PC-9 (cell line): ENCODE data around the gene ASCC1. TPM values are rescaled to one million over a fixed set of nuclear protein-coding genes. Genes with fewer than 3 reads are reported as not detected.
A peak's percentile ranks its signal among the peaks of the same experiment; 100 is the strongest.

Experiments
- BruUV-seq: library from RNA; stranded (reverse); fragments of 400-500 nt; replicated peaks from 2 replicates; lab custom pipeline; 2021; lab: Mats Ljungman, UMichigan
- CTCF ChIA-PET: fragments of 300-600 bp; sonication (Branson Sonifier 250); formaldehyde crosslinking; loops from one replicate; lab custom pipeline; 2022; ENCODE audit warnings: antibody characterized with exemption; lab: Charles Lee
- POLR2A ChIA-PET: fragments of 300-600 bp; sonication (Branson Sonifier 250); formaldehyde crosslinking; loops from one replicate; lab custom pipeline; 2022; ENCODE audit warnings: antibody characterized with exemption; ENCODE audit not compliant: unreplicated experiment; lab: Charles Lee
- DNase-seq, 2 experiments: peaks; one replicate each; pipeline versions ENCODE4 v3.0.0 to v3.0.0-alpha.2; 2015 to 2022; ENCODE audit warnings: mixed read lengths in 1 of 2
- H2AFZ ChIP-seq: fragments of 200-600 bp; sonication (generic); 2 replicates; pipeline ENCODE4 v1.8.1; 2017; ENCODE audit warnings: antibody characterized with exemption
- H3F3A ChIP-seq: fragments of 200-600 bp; sonication (generic); 2 replicates; pipeline ENCODE4 v1.8.1; 2017; ENCODE audit warnings: antibody characterized with exemption, mild to moderate bottlenecking, low read depth; ENCODE audit not compliant: insufficient read depth
- H3K27ac ChIP-seq: fragments of 200-600 bp; sonication (generic); 2 replicates; pipeline ENCODE4 v1.6.1; 2016; ENCODE audit warnings: mixed run types
- H3K27me3 ChIP-seq: fragments of 200-600 bp; sonication (generic); 2 replicates; pipeline ENCODE4 v1.6.1; 2016; ENCODE audit warnings: low read depth, mixed run types; ENCODE audit not compliant: insufficient read depth
- H3K36me3 ChIP-seq: fragments of 200-600 bp; sonication (generic); 2 replicates; pipeline ENCODE4 v1.6.1; 2016; ENCODE audit warnings: low read depth, mixed run types
- H3K4me1 ChIP-seq: fragments of 200-600 bp; sonication (generic); replicated peaks from 2 replicates; pipeline ENCODE4 v1.6.1; 2016; ENCODE audit warnings: mixed run types; ENCODE audit not compliant: insufficient read depth
- H3K4me2 ChIP-seq: fragments of 200-600 bp; sonication (generic); 2 replicates; pipeline ENCODE4 v1.6.1; 2017; ENCODE audit warnings: mixed run types
- H3K4me3 ChIP-seq: fragments of 200-600 bp; sonication (generic); 2 replicates; pipeline ENCODE4 v1.6.1; 2016; ENCODE audit warnings: mixed run types
- H3K79me2 ChIP-seq: fragments of 200-600 bp; sonication (generic); 2 replicates; pipeline ENCODE4 v1.6.1; 2017; ENCODE audit warnings: low read depth, mixed run types
- H3K9me2 ChIP-seq: fragments of 200-600 bp; sonication (generic); 2 replicates; pipeline ENCODE4 v1.8.1; 2017; ENCODE audit warnings: mild to moderate bottlenecking; ENCODE audit not compliant: insufficient read depth
- H3K9me3 ChIP-seq: fragments of 200-600 bp; sonication (generic); 2 replicates; pipeline ENCODE4 v1.8.1; 2016; ENCODE audit warnings: low read depth; ENCODE audit not compliant: insufficient read depth
- H4K20me1 ChIP-seq: fragments of 200-600 bp; sonication (generic); 2 replicates; pipeline ENCODE4 v1.8.1; 2017; ENCODE audit not compliant: insufficient read depth
- CTCF ChIP-seq: fragments of 200-600 bp; sonication (generic); conservative IDR thresholded peaks from 2 replicates; pipeline ENCODE4 v1.6.1; 2017; ENCODE audit warnings: mixed run types, antibody characterized with exemption, mild to moderate bottlenecking, moderate library complexity
- EZH2 ChIP-seq: fragments of 200-600 bp; sonication (generic); IDR thresholded peaks from 2 replicates; pipeline ENCODE4 v1.8.0; 2017; ENCODE audit warnings: antibody characterized with exemption, low read depth
- intact Hi-C: fragments of 100-400 bp; cut with micrococcal nuclease; formaldehyde crosslinking; loops from one replicate; pipeline ENCODE4 v1.10.0; 2022; ENCODE audit not compliant: unreplicated experiment
- total RNA-seq: library from RNA; stranded (reverse); gene quantifications from 2 replicates; pipeline ENCODE4 v1.2.3, GENCODE V29; 2021

The ASCC1 gene
- total RNA-seq, 1 experiment from 2014 or later: 129 TPM

GRCh38 chr10:72099600-72099921 is 116.5 kb downstream of the ASCC1 start:
- no peak for DNase-seq
- Histone ChIP-seq H3K27ac (no peak overlapping the region), H3K4me2 (no peak overlapping the region), H3K9me3 (no peaks in the 10 kb centered on the region), H4K20me1 (no peaks in the 10 kb centered on the region), H3F3A (peaks cover 36% of the 10 kb centered on the region), H3K9me2 (no peaks in the 10 kb centered on the region), H3K79me2 (no peaks in the 10 kb centered on the region), H2AFZ (no peak overlapping the region), H3K27me3 (no peaks in the 10 kb centered on the region), H3K36me3 (peaks cover 16% of the 10 kb centered on the region), H3K4me3 (no peak overlapping the region), H3K4me1 (peaks cover 46% of the 10 kb centered on the region)
- TF ChIP-seq EZH2 (no peak), CTCF (no peak)
- intact Hi-C loops: loop anchor here (5.0 kb wide), 1 partner anchor 173 kb away; the partner anchor contains the start of gene DDIT4
- ChIA-PET POLR2A (no interaction called here), CTCF (no interaction called here)
- no TSS peak for BruUV-seq

GRCh38 chr10:72098836-72099599 is 117.1 kb downstream of the ASCC1 start:
- ChIA-PET POLR2A (interaction anchor here (0.7 kb wide), 1 partner anchor 251 kb away, joined by 12 read pairs; no protein-coding TSS in a partner anchor), CTCF (no interaction called here)
- no TSS peak for BruUV-seq
- no peak for DNase-seq
- no peak overlapping the region for H3K4me3 ChIP-seq
- H3K79me2 ChIP-seq: no peaks in the 10 kb centered on the region
- H2AFZ ChIP-seq: no peak overlapping the region
- peaks cover 46% of the 10 kb centered on the region for H3K4me1 ChIP-seq
- no peaks in the 10 kb centered on the region for H3K27me3 ChIP-seq
- intact Hi-C loops: loop anchor here (5.0 kb wide), 1 partner anchor 173 kb away; the partner anchor contains the start of gene DDIT4
- peak overlapping the region; percentile 46 for H3K4me2 ChIP-seq
- H4K20me1 ChIP-seq: no peaks in the 10 kb centered on the region
- peak overlapping the region; percentile 68 for H3K27ac ChIP-seq
- no peak for TF ChIP-seq CTCF
- TF ChIP-seq EZH2: no peak
- H3K9me3 ChIP-seq: no peaks in the 10 kb centered on the region
- peaks cover 36% of the 10 kb centered on the region for H3F3A ChIP-seq
- H3K36me3 ChIP-seq: peaks cover 22% of the 10 kb centered on the region
- H3K9me2 ChIP-seq: no peaks in the 10 kb centered on the region

GRCh38 chr10:72098301-72098835 is 117.7 kb downstream of the ASCC1 start:
- peaks cover 24% of the 10 kb centered on the region for H3K36me3 ChIP-seq
- H3K4me3 ChIP-seq: no peak overlapping the region
- no peaks in the 10 kb centered on the region for H4K20me1 ChIP-seq
- H3K4me1 ChIP-seq: peaks cover 46% of the 10 kb centered on the region
- intact Hi-C loops: loop anchor here (5.0 kb wide), 1 partner anchor 174 kb away; the partner anchor contains the start of gene DDIT4
- ChIA-PET POLR2A (interaction anchor here (0.7 kb wide), 1 partner anchor 252 kb away, joined by 12 read pairs; no protein-coding TSS in a partner anchor), CTCF (no interaction called here)
- no peaks in the 10 kb centered on the region for H3K9me2 ChIP-seq
- H3K79me2 ChIP-seq: no peaks in the 10 kb centered on the region
- H3K27ac ChIP-seq: peak overlapping the region; percentile 68
- H3K9me3 ChIP-seq: no peaks in the 10 kb centered on the region
- TF ChIP-seq CTCF (no peak), EZH2 (no peak)
- TSS peak; percentile 92 for BruUV-seq
- H2AFZ ChIP-seq: no peak overlapping the region
- DNase-seq: no peak
- peak overlapping the region; percentile 46 for H3K4me2 ChIP-seq
- no peaks in the 10 kb centered on the region for H3K27me3 ChIP-seq
- H3F3A ChIP-seq: peaks cover 36% of the 10 kb centered on the region
